Measurements from ENCODE around the gene C22orf31.
A peak's percentile ranks its signal among the peaks of the same experiment; 100 is the strongest.

C22orf31 gene

GRCh38 chr22:29072193-29072978 lies 10.8 kb upstream of the C22orf31 start:
- peak; percentile 75 to 88 for DNase-seq (ENCODE audit: low spot score in 2 of 2)
- peaks cover 17% of the 10 kb centered on the region for H3K4me1 Mint-ChIP-seq
- H3K9me3 Mint-ChIP-seq, result no peaks in the 10 kb centered on the region
- H3K36me3 Mint-ChIP-seq, result no peaks in the 10 kb centered on the region
- H3K4me3 Mint-ChIP-seq, result peak overlapping the region; percentile 68
- no peak overlapping the region for H3K27ac Mint-ChIP-seq
- ATAC-seq, result peak; percentile 94

GRCh38 chr22:29071261-29072045 lies 9.8 kb upstream of the C22orf31 start:
- DNase-seq (ENCODE audit: low spot score in 2 of 2), result peak in 1 of 2 donors; percentile 14
- ATAC-seq, result peak; percentile 50
- no peaks in the 10 kb centered on the region for H3K9me3 Mint-ChIP-seq

GRCh38 chr22:29070490-29070889 lies 8.9 kb upstream of the C22orf31 start:
- Mint-ChIP-seq H3K27ac (no peak overlapping the region), H3K36me3 (no peaks in the 10 kb centered on the region), H3K4me3 (peak overlapping the region; percentile 68), H3K9me3 (no peaks in the 10 kb centered on the region), H3K4me1 (peaks cover 24% of the 10 kb centered on the region)
- ATAC-seq (no peak), DNase-seq (ENCODE audit: low spot score in 2 of 2) (no peak)

More at GRCh38 chr22:29071261-29072045, 9.8 kb upstream of the C22orf31 start:
- Mint-ChIP-seq H3K4me1 (peaks cover 17% of the 10 kb centered on the region), H3K4me3 (peak overlapping the region; percentile 68), H3K27ac (no peak overlapping the region), H3K36me3 (no peaks in the 10 kb centered on the region)

GRCh38 chr22:29069463-29069862 lies 7.8 kb upstream of the C22orf31 start:
- Mint-ChIP-seq H3K4me3 (no peak overlapping the region), H3K27ac (no peak overlapping the region), H3K9me3 (no peaks in the 10 kb centered on the region), H3K36me3 (no peaks in the 10 kb centered on the region), H3K4me1 (peaks cover 24% of the 10 kb centered on the region)
- DNase-seq (ENCODE audit: low spot score in 2 of 2) (no peak), ATAC-seq (no peak)

GRCh38 chr22:29065468-29066190 lies 4.0 kb upstream of the C22orf31 start:
- DNase-seq (ENCODE audit: low spot score in 2 of 2), result no peak
- Mint-ChIP-seq H3K4me1 (peaks cover 7% of the 10 kb centered on the region), H3K36me3 (no peaks in the 10 kb centered on the region), H3K4me3 (no peak overlapping the region), H3K27ac (no peak overlapping the region), H3K9me3 (no peaks in the 10 kb centered on the region)
- ATAC-seq, result no peak

DNA sequence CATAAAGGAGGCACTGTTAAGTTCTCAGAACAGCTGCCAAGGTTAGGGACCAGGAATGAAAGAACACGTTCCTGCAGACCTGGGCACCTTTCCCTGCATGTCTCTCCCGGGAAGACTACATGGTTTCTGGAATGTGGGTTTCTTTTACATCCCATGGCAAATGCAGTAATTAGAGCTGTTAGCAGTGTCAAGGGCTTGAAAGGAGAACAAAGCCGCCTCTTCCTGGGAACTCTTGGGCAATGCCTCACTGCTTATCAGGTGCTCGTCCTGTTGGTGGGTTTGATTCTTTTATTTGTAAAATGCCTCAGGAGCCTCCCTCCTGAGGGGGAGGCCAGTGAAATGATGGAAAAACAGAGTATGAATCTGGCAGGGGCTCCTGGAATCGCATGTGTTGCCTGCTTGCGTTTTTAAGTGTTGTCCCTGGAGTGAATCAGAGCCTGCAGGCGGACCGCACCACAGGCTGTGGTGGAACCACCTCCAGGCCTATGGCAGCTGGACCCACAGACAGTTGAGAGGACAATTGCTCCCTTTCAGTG lies 723 bp upstream of the C22orf31 start:
- H3K4me1 Mint-ChIP-seq, result peaks cover 7% of the 10 kb centered on the region
- H3K9me3 Mint-ChIP-seq, result no peaks in the 10 kb centered on the region
- no peaks in the 10 kb centered on the region for H3K36me3 Mint-ChIP-seq
- DNase-seq (ENCODE audit: low spot score in 2 of 2) (no peak), ATAC-seq (no peak)
- no peak overlapping the region for H3K4me3 Mint-ChIP-seq
- no peak overlapping the region for H3K27ac Mint-ChIP-seq

DNA sequence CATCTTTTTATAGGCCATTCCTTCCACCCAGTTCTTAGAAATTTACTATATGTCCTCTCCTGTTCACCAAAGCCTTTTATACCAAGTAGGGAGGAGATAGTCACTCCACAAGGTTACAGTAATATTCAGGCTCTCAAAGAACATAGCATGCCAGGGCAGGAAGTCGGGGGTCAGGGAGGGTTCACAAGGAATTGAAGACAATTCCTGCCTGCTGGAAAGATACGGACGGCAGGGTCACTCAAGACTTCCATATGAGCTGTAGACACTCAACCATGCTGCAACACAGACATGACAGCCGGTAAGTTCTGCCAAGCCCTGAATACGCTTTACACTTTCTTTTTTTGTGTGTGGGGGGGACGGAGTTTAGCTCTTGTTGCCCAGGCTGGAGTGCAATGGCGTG lies 700 bp downstream of the C22orf31 start:
- no peaks in the 10 kb centered on the region for H3K9me3 Mint-ChIP-seq
- H3K4me1 Mint-ChIP-seq, result peaks cover 4% of the 10 kb centered on the region
- ATAC-seq (no peak), DNase-seq (ENCODE audit: low spot score in 2 of 2) (no peak)
- no peaks in the 10 kb centered on the region for H3K36me3 Mint-ChIP-seq
- no peak overlapping the region for H3K4me3 Mint-ChIP-seq
- H3K27ac Mint-ChIP-seq, result no peak overlapping the region

DNA sequence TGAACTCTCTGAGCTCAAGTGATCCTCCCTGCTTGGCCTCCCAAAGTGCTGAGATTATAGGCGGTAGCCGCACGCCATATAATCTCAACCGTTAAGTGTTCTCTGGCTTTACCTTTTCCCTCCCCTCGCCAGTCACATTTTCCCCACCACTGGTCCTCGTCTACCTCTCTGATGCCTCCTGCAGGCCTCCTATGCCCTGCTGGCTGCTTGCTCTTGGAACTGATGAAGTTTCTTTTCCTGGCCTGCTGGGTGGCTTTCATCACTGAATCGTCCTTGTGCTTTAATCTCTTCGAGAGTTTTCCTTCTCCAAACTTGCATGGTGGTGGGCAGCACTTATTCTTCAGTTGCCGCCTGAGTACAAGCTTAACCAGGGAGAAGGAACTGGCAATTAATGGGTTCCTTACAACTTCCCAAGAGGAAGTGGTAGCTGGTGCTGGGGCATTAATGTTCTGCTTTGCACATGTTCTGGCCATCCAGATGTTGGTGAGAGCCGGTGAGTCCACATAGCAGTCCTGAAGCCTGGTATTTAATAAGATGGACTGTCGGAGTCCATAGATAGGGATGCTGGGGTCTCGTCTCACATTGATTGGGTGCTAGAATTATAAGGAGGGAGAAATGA lies 1.3 kb downstream of the C22orf31 start:
- Mint-ChIP-seq H3K4me1 (no peaks in the 10 kb centered on the region), H3K36me3 (no peaks in the 10 kb centered on the region), H3K9me3 (no peaks in the 10 kb centered on the region), H3K27ac (no peak overlapping the region), H3K4me3 (no peak overlapping the region)
- DNase-seq (ENCODE audit: low spot score in 2 of 2) (no peak), ATAC-seq (no peak)

GRCh38 chr22:29056472-29056871 lies 5.2 kb downstream of the C22orf31 start:
- H3K9me3 Mint-ChIP-seq, result no peaks in the 10 kb centered on the region
- no peak overlapping the region for H3K4me3 Mint-ChIP-seq
- H3K4me1 Mint-ChIP-seq, result no peaks in the 10 kb centered on the region
- ATAC-seq (no peak), DNase-seq (ENCODE audit: low spot score in 2 of 2) (no peak)
- no peak overlapping the region for H3K27ac Mint-ChIP-seq
- no peaks in the 10 kb centered on the region for H3K36me3 Mint-ChIP-seq

GRCh38 chr22:29055192-29055830 lies 6.3 kb downstream of the C22orf31 start:
- Mint-ChIP-seq H3K9me3 (no peaks in the 10 kb centered on the region), H3K4me3 (no peak overlapping the region), H3K27ac (no peak overlapping the region), H3K36me3 (no peaks in the 10 kb centered on the region), H3K4me1 (no peaks in the 10 kb centered on the region)
- DNase-seq (ENCODE audit: low spot score in 2 of 2) (no peak), ATAC-seq (no peak)

- no peak overlapping the region for H3K27ac Mint-ChIP-seq
- ATAC-seq (no peak), DNase-seq (ENCODE audit: low spot score in 2 of 2) (no peak)
- no peaks in the 10 kb centered on the region for H3K9me3 Mint-ChIP-seq
- H3K4me1 Mint-ChIP-seq, result no peaks in the 10 kb centered on the region
- H3K4me3 Mint-ChIP-seq, result no peak overlapping the region
- no peaks in the 10 kb centered on the region for H3K36me3 Mint-ChIP-seq
These were observed 7.3 kb downstream of the C22orf31 start for GRCh38 chr22:29054251-29054767.

- Mint-ChIP-seq H3K36me3 (no peaks in the 10 kb centered on the region), H3K27ac (no peak overlapping the region), H3K9me3 (no peaks in the 10 kb centered on the region), H3K4me1 (no peaks in the 10 kb centered on the region), H3K4me3 (no peak overlapping the region)
- ATAC-seq, result no peak
- no peak for DNase-seq (ENCODE audit: low spot score in 2 of 2)
These were observed 8.5 kb downstream of the C22orf31 start for GRCh38 chr22:29053048-29053702.

DNA sequence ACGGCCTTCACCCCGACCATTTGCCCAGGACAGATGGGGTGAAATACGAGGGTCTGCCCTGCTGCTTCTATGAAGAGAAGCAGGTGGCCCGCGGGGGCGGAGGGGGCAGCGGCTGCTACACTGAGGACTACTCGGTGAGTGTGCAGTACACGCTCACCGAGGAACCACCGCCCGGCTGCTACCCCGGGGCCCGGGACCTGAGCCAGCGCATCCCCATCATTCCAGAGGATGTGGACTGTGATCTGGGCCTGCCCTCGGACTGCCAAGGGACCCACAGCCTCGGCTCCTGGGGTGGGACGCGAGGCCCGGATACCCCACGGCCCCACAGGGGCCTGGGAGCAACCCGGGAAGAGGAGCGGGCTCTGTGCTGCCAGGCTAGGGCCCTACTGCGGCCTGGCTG lies 11.2 kb downstream of the C22orf31 start:
- H3K4me1 Mint-ChIP-seq, result no peaks in the 10 kb centered on the region
- no peaks in the 10 kb centered on the region for H3K36me3 Mint-ChIP-seq
- H3K9me3 Mint-ChIP-seq, result no peaks in the 10 kb centered on the region
- no peak for DNase-seq (ENCODE audit: low spot score in 2 of 2)
- no peak overlapping the region for H3K27ac Mint-ChIP-seq
- no peak for ATAC-seq
- no peak overlapping the region for H3K4me3 Mint-ChIP-seq

DNA sequence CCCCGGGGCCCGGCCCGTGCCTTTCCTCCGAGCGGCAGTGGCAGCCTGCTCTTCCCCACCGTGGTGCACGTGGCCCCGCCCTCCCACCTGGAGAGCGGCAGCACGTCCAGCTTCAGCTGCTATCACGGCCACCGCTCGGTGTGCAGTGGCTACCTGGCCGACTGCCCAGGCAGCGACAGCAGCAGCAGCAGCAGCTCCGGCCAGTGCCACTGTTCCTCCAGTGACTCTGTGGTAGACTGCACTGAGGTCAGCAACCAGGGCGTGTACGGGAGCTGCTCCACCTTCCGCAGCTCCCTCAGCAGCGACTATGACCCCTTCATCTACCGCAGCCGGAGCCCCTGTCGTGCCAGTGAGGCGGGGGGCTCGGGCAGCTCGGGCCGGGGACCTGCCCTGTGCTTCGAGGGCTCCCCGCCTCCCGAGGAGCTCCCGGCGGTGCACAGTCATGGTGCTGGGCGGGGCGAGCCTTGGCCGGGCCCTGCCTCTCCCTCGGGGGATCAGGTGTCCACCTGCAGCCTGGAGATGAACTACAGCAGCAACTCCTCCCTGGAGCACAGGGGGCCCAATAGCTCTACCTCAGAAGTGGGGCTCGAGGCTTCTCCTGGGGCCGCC lies 11.9 kb downstream of the C22orf31 start:
- no peak for DNase-seq (ENCODE audit: low spot score in 2 of 2)
- no peaks in the 10 kb centered on the region for H3K9me3 Mint-ChIP-seq
- H3K4me3 Mint-ChIP-seq, result no peak overlapping the region
- no peak for ATAC-seq
- H3K27ac Mint-ChIP-seq, result no peak overlapping the region
- no peaks in the 10 kb centered on the region for H3K36me3 Mint-ChIP-seq
- no peaks in the 10 kb centered on the region for H3K4me1 Mint-ChIP-seq

Data from stimulated activated effector memory CD8-positive, alpha-beta T cell treated with anti-CD3 and anti-CD28 coated beads, Interleukin-12 subunit alpha, Interleukin-12 subunit beta, amount 100 ng/mL, for 72 hours (primary cell).